Astrocyte (in vitro differentiated cells and primary cell): Measurements from ENCODE around the gene KL.

Experiments
- CTCF ChIP-seq: IDR thresholded peaks from 2 replicates; pipeline ENCODE4 v1.5.1; 2011; ENCODE audit warnings: low read depth, mild to moderate bottlenecking, inconsistent platforms, low read length, moderate library complexity; ENCODE audit not compliant: insufficient read depth
- EZH2 ChIP-seq: IDR thresholded peaks from 2 replicates; pipeline ENCODE4 v1.6.1; 2012; ENCODE audit warnings: mild to moderate bottlenecking, low read length, inconsistent platforms; ENCODE audit not compliant: insufficient read depth

- TF ChIP-seq CTCF (no peak), EZH2 (no peak)
Observed at GRCh38 chr13:33114146-33114545, 97.9 kb downstream of the KL start.
